HG03066 (cell line): ENCODE data around the gene ADAM12.

Source experiments
- ATAC-seq: cut with Tn5 transposase; IDR thresholded peaks from one replicate; pipeline ENCODE4 v1.9.1; 2021; ENCODE audit warnings: low read depth; ENCODE audit not compliant: unreplicated experiment

Gene ADAM12

DNA sequence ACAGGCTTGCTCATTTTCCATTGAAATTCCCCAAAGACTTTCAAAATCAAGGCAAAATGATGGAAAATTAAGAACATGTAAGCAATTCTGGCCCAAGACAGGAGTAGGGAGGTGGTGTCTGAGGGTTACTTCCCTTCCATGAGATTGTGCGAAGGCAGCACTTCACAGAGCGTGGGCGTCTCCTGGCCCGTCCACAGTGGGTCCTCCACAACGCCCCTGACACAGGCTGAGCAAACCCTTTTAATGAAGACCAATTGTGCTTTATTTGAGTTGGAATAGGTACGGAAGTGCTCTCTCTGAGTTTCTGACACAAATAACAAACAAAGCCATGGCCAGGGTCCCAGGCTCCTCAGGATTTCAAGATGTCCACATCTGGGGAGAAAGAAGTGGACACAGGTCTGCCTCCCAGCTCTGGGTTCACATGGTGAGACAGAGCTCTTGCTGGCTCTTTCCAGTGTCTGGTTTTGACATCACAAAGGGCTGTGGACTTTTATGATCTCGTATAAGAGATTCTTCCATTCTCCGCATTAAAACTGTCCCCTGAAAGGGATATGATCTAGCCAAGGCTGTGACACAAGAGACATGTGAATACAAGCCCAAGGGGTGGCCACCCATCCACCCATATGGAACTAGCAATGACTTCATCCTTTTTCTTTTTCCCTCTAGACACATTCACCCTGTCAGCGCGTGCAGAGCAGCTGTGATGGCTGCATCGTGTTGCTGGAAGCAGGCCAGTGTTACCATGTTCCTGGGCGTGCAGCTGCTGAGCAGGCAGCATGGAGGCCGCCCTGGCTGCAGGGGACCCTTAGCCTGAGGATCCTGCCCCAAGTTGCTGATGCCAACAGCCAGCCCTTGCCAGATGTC is 145.6 kb downstream of the ADAM12 start:
- no peak for ATAC-seq

- ATAC-seq: no peak
Measured at GRCh38 chr10:126240483-126240882, 147.8 kb downstream of the ADAM12 start.

DNA sequence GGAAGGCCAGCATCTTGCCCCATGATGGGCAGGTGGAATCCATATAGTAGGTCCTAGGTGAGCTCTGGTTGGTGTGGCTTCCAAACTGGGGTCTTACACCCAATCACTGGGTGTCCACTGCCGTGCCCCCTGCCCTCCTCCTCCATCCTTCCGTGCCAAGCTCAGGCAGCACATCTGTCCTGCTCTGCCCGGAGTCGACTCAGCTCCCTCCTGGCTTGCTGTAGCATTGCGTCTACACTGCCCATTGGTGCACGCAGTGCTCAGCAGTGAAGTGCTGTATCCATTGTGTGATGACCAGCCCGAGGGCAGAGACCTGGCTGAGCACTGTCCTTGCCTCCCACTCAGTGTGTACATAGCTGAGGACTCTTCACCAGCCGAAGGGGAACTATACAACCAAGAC is 148.4 kb downstream of the ADAM12 start:
- no peak for ATAC-seq

- no peak for ATAC-seq
Measured at GRCh38 chr10:126235979-126236851, 152.1 kb downstream of the ADAM12 start.

GRCh38 chr10:126235091-126235978 is 152.9 kb downstream of the ADAM12 start:
- no peak for ATAC-seq

DNA sequence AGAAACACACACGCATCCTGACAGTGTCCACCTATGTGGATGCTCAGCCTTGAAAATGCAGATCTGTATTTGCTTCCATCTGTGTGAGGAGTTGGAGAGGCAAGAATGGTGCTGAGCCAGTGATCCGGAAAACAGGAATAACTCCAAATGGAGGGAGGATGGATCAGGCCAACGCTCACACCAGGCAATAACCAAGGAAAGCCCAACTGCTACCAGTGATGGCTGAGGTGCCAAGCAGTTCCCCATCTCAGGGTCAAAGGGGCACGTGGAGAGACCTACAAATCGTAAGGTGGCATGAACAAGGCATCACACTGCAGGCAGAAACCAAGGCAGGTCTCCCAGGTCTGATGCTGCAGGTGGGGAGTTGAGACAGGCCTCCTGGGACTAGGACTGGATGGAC is 153.6 kb downstream of the ADAM12 start:
- no peak for ATAC-seq

DNA sequence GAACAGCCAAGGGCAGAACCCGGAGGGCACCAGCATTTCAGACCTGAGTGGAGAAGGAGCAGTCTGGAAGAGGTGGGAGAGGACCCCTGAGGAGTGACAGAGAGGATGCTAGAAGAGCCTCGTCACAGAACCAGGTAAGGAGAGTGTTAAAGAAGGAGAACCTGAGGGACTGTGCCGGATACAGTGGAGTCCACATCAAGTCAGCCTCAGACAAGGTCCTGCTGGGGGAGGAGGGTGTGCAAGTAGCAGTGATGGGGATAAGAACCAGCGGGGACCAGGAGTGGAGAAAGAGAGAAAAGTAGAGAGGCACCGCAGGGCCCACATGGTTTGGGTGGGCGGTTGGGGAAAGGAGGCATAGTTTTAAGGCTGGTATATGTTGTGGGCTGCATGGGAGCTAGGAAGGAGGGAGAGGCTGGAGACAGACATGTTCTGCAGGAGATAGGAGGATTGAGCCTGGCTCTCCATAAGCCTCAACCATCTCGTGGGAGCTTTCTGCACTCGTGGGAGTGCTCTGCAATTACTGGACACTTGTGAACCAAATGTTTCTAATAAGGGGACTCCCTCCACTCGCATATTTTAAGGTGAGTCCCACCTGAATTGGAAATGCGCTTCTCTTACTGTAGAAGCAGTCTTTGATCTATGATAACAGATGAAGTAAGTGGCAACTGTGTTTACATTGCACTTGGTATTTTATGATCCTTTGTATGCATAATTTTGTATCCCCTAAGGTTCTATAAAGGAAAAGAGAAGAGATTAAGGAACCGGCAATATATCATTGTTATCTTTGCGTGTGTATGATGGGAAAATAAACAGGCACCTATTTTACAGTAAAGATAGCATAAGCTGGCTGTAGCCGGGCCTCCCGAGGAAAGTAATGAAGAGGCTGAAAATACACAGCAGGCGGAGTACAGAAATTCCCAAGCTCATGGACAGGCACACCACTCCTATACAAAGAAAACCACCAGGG is 154.8 kb downstream of the ADAM12 start:
- ATAC-seq: no peak

GRCh38 chr10:126230587-126230986 is 157.7 kb downstream of the ADAM12 start:
- ATAC-seq: no peak

DNA sequence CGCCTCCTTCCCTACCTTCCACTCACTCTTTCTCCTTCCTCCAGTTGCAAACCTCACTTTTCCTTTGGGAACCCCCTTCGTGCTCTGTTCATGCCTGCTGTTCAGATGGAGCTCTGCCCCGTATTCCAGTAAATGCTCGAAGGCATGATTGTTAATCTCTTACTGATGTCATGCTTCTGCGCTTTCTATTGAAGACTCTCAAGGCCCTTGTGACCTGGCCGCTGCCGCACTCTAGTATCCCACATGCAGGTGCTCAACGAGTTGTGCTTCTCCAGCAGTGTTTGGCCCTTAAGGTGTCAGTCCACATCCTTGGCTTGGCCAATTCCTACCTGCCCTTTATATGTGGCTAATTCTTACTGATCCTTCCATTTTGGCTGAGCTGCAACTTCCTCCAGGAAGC is 158.6 kb downstream of the ADAM12 start:
- no peak for ATAC-seq

DNA sequence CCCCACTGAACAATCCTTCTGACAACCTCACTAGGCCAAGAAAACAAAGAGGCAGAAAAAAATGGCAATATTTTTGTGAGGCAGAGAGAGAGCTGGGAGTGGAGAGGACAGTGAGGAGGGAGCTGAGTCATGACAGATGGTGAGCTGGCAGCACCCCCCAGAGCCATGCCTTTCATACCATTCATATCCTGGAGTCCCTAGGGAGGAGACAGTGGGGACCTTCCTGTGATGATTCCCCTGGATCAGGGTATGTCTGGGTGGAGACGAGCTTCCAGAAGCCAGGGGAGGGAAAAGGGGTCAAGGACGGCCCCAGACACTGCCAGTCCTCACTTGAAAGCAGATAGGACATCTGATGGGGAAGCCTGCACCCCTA is 160.5 kb downstream of the ADAM12 start:
- ATAC-seq: no peak

GRCh38 chr10:126226988-126227761 is 161.1 kb downstream of the ADAM12 start:
- no peak for ATAC-seq

- no peak for ATAC-seq
Measured at GRCh38 chr10:126226205-126226604, 162.1 kb downstream of the ADAM12 start.

DNA sequence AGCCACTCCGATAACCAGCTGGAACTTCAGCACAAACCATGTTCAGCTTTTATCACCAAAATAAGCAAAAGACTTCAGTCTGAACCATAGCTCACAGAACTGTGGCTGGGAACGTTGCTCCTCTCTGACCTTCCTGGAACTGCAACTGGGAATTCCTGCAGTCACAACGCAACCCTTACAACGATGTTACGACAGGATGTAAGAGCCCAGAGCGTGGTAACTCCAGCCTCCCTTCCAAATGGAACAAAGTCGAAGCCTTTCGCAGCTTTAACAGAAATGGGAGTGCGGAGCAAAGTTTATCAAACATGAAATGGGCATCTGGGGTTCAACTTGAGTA is 162.6 kb downstream of the ADAM12 start:
- ATAC-seq: no peak

GRCh38 chr10:126224967-126225671 is 163.2 kb downstream of the ADAM12 start:
- ATAC-seq: no peak

DNA sequence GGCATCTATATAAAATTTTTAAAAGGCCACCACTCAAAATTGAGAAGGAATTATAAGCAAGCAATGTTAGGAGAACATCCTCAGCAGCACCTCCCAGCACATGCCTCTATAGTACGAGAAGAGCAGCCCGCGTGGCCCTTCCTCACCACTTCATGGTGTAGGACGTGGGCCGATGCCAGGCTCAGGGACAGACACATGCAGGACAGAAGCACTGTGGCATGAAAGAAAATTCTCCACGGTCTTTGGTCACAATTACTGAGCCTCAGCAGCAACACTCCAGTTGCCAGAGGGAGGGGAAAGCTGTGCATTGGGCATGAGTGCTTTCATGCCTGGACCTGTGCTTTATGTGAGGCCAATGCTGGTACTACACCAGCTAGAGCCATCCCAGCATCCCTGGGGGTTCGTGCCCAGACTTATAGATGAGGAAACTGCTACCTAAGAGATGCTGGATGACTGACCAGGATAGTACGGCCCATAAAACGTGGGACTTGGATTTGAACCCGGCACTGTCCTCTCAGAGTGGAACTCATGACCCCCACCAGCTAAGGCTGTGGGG is 164.7 kb downstream of the ADAM12 start:
- no peak for ATAC-seq

- ATAC-seq: no peak
Measured at GRCh38 chr10:126222736-126223511, 165.4 kb downstream of the ADAM12 start.

GRCh38 chr10:126221874-126222273 is 166.4 kb downstream of the ADAM12 start:
- no peak for ATAC-seq
